ENCODE results near the gene FOXP1.

DNA sequence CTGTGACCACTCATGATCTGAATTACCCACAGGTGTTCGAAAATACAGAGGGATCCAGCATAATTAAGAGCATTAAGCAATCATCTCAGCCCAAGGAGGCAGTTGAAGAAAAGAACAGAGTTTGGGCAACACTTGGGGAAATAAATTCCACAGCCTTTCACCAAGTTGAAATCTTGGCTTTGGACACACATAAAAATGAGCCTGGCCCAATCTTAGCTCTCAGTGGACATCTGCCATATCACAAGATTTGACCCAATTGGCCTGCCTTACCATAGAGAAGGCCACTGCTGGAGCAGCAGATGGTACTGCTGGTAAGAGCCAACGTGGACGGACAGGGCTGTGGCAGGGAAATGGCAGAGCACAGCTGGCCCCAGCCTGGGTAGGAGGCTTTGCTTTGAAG, 13.0 kb downstream of the FOXP1 start:
- TF ChIP-seq, protein P1, sequence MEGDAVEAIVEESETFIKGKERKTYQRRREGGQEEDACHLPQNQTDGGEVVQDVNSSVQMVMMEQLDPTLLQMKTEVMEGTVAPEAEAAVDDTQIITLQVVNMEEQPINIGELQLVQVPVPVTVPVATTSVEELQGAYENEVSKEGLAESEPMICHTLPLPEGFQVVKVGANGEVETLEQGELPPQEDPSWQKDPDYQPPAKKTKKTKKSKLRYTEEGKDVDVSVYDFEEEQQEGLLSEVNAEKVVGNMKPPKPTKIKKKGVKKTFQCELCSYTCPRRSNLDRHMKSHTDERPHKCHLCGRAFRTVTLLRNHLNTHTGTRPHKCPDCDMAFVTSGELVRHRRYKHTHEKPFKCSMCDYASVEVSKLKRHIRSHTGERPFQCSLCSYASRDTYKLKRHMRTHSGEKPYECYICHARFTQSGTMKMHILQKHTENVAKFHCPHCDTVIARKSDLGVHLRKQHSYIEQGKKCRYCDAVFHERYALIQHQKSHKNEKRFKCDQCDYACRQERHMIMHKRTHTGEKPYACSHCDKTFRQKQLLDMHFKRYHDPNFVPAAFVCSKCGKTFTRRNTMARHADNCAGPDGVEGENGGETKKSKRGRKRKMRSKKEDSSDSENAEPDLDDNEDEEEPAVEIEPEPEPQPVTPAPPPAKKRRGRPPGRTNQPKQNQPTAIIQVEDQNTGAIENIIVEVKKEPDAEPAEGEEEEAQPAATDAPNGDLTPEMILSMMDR (IDR thresholded peaks at IDR 0.05): no peak
- TF ChIP-seq POLR2A (IDR thresholded peaks at IDR 0.05) (no peak), POLR2AphosphoS5 (IDR thresholded peaks at IDR 0.05; ENCODE audit: insufficient read depth in 1 of 2, low read depth in 1 of 2) (no peak)
